Measurements from ENCODE around the gene SLC22A12.
"Not testable (repeated sequence)": the region's sequence is repeated elsewhere in the genome, so short reads cannot be mapped to it uniquely, and the experiment has no call there.

Gene SLC22A12

DNA sequence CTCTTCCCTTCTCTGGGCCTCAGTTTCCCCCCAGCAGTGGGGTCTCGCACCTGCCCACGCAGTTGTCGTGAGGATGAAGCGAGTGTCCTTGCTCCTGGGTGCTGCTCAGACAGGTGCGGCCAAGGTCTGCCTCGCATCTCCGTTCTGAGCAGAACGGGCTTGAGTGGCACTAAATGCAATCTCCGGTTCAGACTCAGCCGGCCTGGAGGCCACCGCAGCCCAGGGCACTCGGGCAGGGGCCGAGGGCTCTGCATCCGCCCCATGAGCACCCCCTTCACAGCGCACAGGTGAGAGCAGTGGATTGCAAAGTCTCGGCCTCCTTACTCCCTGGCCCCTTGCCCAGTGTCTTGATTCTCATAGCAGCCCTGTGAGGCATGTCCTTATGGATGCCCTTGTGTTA is 30.1 kb upstream of the SLC22A12 start:
- no peaks in the 10 kb centered on the region for H3K9me3 Mint-ChIP-seq
- no peak overlapping the region for H3K4me3 Mint-ChIP-seq
- DNase-seq = no peak
- TF ChIP-seq, protein P1, sequence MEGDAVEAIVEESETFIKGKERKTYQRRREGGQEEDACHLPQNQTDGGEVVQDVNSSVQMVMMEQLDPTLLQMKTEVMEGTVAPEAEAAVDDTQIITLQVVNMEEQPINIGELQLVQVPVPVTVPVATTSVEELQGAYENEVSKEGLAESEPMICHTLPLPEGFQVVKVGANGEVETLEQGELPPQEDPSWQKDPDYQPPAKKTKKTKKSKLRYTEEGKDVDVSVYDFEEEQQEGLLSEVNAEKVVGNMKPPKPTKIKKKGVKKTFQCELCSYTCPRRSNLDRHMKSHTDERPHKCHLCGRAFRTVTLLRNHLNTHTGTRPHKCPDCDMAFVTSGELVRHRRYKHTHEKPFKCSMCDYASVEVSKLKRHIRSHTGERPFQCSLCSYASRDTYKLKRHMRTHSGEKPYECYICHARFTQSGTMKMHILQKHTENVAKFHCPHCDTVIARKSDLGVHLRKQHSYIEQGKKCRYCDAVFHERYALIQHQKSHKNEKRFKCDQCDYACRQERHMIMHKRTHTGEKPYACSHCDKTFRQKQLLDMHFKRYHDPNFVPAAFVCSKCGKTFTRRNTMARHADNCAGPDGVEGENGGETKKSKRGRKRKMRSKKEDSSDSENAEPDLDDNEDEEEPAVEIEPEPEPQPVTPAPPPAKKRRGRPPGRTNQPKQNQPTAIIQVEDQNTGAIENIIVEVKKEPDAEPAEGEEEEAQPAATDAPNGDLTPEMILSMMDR (IDR thresholded peaks at IDR 0.05) = no peak
- H3K27me3 Mint-ChIP-seq (ENCODE audit: low read depth, poor library complexity) = peaks cover 5% of the 10 kb centered on the region
- peaks cover 55% of the 10 kb centered on the region for H3K4me1 Mint-ChIP-seq
- H3K36me3 Mint-ChIP-seq (ENCODE audit: low read depth) = no peaks in the 10 kb centered on the region
- peak overlapping the region; percentile 95 for H3K27ac Mint-ChIP-seq

DNA sequence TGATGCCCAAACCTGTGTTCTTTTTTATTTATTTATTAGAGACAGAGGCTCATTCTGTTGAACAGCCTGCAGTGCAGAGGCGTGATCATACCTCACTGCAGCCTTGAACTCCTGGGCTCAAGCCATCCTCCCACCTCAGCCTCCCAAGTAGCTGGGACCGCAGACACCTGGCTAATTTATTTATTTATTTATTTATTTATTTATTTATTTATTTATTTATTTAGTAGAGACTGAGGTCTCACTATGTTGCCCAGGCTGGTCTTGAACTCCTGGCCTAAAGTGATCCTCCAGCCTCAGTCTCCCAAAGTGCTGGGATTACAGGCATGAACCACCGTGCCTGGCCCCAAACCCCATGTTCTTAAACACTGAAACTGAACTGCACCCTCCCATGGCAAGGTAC is 29.6 kb upstream of the SLC22A12 start:
- H3K4me3 Mint-ChIP-seq; H3K9me3 Mint-ChIP-seq; DNase-seq; H3K27me3 Mint-ChIP-seq (ENCODE audit: low read depth, poor library complexity); H3K36me3 Mint-ChIP-seq (ENCODE audit: low read depth); H3K27ac Mint-ChIP-seq: not testable (repeated sequence)
- peaks cover 57% of the 10 kb centered on the region for H3K4me1 Mint-ChIP-seq

DNA sequence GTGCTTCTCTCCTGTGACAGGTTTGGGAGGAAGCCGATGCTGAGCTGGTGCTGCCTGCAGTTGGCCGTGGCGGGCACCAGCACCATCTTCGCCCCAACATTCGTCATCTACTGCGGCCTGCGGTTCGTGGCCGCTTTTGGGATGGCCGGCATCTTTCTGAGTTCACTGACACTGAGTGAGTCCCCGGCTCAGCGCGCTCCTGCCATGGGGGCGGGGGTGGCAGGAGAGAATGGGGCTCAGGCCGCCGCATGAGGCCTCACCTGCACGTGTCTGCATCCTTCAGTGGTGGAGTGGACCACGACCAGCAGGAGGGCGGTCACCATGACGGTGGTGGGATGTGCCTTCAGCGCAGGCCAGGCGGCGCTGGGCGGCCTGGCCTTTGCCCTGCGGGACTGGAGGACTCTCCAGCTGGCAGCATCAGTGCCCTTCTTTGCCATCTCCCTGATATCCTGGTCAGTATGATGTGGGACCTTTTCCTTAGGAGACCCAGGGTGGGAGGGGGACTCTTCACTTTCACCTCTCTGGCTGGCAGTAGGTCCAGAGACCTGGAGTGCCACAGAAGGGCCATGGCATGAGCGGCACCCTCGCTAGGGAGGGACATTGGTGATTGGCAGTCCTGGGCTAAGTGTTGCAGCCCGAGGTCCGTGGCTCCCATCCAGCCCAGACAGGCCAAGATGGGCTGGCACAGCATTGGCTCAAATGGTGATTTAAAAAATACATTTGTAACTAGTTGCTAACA is 28.9 kb upstream of the SLC22A12 start:
- TF ChIP-seq, protein P1 (IDR thresholded peaks at IDR 0.05) = no peak
- no peak overlapping the region for H3K27ac Mint-ChIP-seq
- no peaks in the 10 kb centered on the region for H3K9me3 Mint-ChIP-seq
- H3K27me3 Mint-ChIP-seq (ENCODE audit: low read depth, poor library complexity) = peaks cover 5% of the 10 kb centered on the region
- H3K4me3 Mint-ChIP-seq = no peak overlapping the region
- H3K36me3 Mint-ChIP-seq (ENCODE audit: low read depth) = no peaks in the 10 kb centered on the region
- H3K4me1 Mint-ChIP-seq = peaks cover 60% of the 10 kb centered on the region
- no peak for DNase-seq

DNA sequence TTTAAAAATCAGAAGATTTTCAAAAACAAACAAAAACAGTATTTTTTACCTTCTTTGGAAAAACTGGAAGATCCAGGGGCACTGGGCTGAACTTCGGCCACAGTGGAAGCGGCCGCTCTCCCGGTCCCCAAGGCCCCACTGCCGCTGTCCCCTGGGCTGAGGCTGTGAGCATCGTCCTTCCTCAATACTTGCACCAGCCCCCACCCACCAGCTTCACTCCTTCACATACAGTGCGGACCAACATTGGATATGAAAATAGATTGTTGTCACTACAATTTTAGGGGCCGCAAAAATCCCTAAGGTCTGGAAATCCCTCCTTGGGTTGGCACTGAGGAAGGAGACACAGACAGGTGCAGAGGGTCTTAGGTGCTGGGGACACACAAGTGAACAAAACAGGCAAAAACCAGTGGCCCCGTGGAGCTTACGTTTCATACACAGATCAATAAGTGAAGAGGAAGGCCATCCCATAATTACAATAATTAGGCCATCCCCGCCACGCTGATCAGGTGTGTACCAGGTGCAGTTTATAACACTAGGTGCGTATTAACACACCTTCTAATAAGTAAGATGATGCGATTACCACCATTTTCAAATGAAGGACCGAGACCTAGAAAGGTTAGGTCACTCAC is 28.2 kb upstream of the SLC22A12 start:
- Mint-ChIP-seq H3K9me3 (no peaks in the 10 kb centered on the region), H3K36me3 (ENCODE audit: low read depth) (no peaks in the 10 kb centered on the region), H3K4me1 (peaks cover 63% of the 10 kb centered on the region), H3K4me3 (no peak overlapping the region), H3K27ac (no peak overlapping the region), H3K27me3 (ENCODE audit: low read depth, poor library complexity) (peaks cover 5% of the 10 kb centered on the region)
- TF ChIP-seq, protein P1 (IDR thresholded peaks at IDR 0.05) = no peak
- DNase-seq = no peak

DNA sequence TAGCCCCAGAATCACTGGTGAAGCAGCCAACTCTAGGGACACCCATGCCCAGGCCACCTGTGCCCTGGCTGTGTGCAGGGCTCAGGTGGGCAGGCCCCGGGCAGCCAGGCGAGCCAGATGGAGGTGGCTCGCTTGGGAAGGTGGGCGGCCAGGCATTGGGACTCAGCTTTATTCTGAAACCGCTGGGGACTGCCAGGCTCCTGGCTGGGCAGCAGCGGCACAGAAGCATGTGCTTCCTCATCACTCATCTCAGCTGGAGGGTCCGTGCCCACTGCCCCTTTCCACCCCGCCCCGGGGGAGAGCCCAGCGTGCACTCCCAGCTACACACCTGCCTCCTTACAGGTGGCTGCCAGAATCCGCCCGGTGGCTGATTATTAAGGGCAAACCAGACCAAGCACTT is 27.1 kb upstream of the SLC22A12 start:
- TF ChIP-seq, protein P1 (IDR thresholded peaks at IDR 0.05) = no peak
- Mint-ChIP-seq H3K4me3 (no peak overlapping the region), H3K9me3 (no peaks in the 10 kb centered on the region), H3K36me3 (ENCODE audit: low read depth) (no peaks in the 10 kb centered on the region), H3K27me3 (ENCODE audit: low read depth, poor library complexity) (peaks cover 10% of the 10 kb centered on the region), H3K4me1 (peaks cover 54% of the 10 kb centered on the region), H3K27ac (no peak overlapping the region)
- no peak for DNase-seq

DNA sequence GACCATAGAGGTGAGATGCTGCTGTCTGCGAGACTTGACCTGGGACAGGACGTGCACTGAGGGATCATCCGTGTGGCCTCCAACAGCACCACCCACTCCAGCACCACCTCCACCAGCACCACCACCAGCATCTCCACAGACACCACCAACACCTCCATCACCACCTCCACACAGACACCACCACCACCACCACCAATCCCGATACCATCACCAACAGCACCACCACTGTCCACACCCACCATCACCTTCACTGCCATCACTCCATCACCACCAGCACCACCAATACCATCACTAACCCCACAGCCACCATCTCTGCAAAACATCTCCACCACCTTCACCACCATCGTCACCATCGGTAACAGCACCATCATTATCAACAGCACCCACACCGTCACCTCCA is 26.6 kb upstream of the SLC22A12 start:
- Mint-ChIP-seq H3K9me3 (no peaks in the 10 kb centered on the region), H3K27me3 (ENCODE audit: low read depth, poor library complexity) (peaks cover 10% of the 10 kb centered on the region), H3K4me1 (peaks cover 50% of the 10 kb centered on the region), H3K4me3 (no peak overlapping the region), H3K27ac (no peak overlapping the region), H3K36me3 (ENCODE audit: low read depth) (no peaks in the 10 kb centered on the region)
- DNase-seq = no peak
- TF ChIP-seq, protein P1 (IDR thresholded peaks at IDR 0.05) = no peak
